NCI-H774 (cell line): ENCODE results near the gene KRT80.

Source experiments
- DNase-seq: peaks from one replicate; lab custom pipeline; 2025; lab: John Stamatoyannopoulos, UW

Gene KRT80

DNA sequence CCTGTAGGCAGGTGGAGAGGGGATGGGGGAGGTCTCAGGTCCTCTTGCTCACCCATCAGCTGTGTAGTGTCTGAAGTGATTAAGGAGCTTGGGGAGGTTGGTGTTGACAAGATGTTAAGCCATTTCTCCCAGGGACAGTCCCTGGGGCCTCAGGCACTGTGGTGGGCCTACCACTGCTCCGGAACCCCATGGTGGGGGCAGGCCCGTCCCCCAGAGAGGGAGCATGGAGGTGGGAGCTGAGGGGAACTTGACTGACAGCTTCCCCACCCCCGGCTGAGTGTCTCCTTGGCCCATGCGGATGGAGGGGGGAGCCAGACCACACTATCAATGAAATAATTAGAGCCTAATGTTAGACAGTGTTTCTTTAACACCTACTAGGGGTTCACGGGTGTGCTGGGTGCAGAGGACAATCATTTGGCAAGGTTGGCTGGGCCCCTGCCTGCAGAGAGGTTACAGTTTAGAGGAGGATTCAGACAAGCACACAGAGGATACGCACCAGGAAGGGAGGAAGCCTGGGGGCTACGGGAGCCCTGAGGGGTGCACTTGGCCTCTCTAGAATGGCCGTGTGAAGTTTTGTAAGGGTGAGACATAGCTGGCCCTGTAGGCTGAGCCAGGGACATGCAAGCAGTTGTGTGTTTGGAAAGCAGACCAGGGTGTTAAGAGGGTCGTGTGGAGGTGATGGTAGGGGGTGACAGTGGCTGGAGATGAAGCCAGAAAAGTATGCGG, 19.3 kb upstream of the KRT80 start:
- no peak for DNase-seq

DNA sequence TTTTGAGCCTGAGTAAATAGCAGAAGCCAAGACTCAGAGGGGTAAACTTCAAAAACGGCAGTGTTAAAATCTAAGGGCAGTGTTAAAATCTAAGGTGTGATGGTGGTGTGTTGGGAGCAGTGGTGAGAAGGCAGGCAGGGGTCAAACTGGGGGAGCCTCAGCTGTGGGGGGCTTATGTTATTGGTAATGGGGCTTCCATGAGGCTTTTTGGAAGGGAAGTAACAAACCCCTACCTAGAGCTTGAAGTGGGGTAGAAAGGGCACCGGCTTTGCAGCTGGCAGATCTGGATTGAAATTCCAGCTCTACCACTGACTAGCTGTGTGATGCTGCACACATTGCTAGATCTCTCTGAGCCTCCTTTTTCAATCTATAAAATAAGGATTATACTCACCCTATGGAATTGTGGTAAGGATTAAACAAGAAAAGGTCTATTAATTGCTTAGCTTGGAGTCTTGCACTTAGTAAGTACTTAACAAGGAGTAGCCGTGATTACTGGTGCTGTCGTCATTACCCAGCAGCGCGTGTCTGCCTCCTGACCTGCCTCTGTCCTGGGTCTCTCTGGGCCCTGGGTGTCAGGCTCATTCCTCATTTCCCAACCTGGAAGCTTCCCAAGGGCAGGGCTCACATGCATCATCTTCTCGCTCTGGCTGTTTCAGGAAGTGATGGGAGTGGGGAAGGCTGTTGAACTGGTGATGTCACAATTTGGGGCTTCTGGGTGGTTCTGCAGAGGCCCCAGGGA, 18.5 kb upstream of the KRT80 start:
- no peak for DNase-seq

DNA sequence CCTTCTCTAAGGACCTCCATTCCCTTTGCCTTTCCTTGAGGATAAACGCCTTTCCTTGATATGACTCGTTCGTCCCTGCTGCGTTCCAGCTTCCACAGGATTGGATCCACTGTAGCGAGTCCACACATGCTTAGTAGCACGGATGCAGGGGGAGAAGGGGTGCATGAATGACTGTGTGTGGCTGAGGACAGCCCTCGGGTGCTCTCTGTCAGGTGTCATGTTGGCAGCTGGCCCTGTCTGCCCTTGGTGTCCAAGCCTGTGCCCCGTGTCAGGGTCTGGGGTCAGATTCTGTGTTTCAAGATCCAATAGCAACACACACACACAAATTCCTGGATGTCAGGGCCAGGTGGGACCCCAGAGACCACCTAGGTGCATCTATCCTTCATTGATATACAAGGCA, 17.5 kb upstream of the KRT80 start:
- no peak for DNase-seq

DNA sequence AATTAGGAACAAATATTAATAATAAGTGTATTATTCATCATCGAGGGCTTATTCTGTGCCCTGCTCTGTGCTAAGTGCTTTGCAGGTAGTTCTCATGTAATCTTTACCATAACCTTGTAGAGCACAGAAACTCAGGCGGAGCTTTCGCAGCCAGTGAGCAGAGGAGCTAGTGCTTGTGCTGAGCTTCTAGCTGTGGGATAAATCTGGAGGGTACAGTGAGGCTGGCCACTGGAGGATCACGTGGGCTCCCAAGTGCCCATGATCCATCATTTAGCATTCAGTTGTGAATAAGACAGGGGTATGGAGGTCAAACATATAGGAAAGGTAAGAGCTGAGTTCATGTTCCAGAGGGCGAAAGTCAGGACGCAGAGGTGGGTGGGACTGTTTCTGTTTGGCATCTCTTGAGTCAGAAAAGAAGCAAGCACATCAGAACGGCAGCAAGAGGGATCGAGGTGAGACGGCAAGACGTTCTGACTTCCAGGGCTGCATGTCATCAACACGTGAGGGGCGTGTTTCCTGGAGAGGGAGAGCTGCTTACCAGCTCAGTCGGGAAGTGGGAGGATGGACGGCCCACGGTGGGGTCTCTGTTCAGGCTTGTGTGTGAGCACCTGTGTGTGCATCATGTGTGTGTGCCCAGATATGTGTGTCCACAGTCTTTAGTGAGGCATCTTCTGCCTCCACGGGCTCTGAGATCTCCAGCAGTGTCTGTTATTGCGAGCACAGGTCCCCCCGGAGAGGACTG, 16.8 kb upstream of the KRT80 start:
- DNase-seq, result no peak

DNA sequence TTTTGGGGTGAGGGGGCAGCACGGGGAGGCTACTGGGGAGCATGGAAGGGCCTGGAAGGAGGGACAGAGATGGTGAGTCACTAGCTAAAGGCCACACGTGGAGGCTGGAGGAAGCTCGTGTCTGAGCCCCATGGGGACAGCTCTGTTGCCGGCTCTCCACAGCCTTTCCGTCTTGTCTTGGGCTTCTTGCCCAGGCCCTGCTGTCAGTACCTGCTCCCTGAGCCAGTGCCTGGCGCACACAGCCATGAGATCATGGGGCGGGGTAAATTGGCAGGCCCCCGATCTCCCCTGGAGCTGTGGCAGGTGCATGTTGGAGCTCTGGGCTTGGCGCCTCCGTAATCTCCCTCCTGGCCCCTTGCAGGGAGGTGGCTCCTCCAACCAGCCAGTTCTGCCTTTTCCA, 16.1 kb upstream of the KRT80 start:
- DNase-seq, result peak; percentile 72

DNA sequence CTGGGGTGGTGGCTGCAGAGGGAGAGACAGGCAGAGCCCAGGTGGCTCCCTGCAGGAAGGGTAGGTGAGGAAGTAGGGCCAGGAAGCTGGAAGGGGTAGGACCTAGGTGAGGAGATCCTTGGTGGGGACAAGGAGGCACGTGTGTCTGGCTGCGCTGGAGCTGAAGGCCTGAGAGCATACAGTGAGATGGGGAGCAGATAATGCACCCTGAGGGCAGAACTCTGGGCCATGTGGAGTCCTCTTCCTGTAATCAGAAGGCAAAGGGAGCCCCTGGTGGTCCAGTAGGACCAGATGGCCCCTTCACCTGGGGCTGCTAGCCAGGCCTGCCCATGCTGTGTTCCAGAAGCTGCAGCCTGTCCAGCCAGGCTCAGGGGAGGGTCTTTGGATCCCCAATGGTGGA, 15.3 kb upstream of the KRT80 start:
- DNase-seq, result no peak

DNA sequence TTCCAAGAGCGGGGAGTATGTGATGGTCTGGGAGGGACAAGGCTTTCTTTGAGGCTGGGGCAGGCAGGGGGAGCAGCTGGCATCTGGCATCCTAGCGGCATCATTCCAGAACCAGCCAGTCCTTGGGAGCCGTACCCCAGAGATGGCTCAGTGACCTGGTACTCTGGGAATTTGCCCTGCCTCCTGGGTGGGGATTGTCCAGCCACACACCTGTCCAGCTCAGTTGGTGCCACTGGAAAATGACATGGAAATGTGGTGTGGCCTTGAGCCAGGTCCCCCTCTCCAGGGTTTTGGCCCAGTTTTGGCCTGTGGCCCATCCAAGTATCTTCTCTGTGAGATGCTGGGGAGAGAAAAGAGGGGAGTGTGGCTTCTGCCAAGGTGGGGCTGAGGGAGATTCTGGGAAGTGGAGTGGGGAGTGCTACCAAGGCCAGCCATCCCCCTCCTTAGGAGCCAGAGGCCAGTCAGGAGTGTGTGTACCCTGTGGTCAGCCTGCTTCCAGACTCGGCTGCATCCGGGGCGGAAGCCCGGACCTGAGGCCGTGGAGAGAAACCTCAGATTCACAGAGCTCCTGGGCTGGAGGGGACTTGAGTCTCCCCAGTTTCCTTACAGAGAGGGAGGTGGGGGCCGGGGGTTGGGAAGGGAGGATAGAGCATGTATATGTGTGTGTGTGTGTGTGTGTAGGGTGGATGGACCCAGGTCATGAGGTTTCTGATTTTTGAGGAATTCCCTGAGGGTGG, 14.7 kb upstream of the KRT80 start:
- no peak for DNase-seq

DNA sequence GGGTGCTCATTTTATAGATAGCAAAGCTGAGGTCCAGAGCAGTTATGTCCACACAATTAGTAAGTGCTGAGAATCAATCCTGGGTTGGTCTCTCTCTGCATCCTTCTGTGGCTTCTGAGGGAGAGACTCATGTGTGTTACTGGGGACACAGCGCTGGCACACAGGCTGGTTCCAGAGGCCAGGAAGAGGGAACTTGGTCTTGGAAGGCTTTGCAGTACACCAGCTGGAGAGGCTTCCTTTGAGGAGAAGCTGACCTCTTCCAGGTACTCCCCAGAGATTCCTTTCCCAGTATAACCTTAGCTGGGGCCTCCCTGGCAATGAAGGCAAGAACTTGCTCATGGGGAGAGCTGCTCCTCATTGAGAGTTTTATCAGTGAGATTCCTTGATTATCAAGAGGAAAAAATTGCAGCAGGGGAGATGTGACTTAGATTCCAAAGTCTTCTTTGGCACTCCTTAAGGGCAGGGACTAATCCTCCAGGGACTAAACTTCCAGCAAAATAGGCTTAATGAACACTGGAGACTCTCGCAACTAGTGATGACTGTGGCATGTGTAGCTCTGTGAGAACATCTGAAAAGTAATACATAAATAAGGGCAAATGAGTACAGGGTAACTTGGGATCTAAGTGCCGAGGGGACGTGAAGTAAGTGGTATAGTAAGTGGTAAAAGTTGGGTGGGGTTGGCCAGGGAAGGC, 13.9 kb upstream of the KRT80 start:
- DNase-seq, result no peak

DNA sequence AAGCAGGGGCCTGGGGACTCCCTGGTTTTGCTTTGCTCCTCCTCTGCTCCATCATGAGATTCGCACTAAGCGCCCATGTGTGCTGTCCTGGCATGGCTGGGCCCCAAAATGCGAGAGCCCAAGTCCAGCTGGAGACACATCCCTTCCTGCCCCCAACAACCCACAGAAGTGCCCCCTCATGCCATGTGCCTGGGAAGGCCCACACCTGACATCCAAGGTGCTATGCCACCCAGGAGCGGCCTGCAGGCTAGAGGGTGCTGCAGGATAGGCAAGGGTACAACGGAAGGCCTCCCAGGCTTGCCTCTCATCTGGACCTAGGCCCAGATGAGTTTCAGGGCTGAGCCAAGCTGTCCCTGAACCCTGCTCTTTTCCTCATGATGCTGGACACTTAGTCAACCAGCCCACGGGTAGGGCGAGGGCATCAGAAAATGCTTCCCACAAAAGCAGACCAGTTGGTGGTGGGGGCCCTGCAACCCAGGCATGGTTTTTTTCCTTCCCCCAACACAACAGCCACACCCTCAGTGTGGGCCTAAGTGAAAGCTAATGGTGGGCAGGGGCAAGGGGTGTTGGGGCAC, 13.2 kb upstream of the KRT80 start:
- DNase-seq, result no peak

DNA sequence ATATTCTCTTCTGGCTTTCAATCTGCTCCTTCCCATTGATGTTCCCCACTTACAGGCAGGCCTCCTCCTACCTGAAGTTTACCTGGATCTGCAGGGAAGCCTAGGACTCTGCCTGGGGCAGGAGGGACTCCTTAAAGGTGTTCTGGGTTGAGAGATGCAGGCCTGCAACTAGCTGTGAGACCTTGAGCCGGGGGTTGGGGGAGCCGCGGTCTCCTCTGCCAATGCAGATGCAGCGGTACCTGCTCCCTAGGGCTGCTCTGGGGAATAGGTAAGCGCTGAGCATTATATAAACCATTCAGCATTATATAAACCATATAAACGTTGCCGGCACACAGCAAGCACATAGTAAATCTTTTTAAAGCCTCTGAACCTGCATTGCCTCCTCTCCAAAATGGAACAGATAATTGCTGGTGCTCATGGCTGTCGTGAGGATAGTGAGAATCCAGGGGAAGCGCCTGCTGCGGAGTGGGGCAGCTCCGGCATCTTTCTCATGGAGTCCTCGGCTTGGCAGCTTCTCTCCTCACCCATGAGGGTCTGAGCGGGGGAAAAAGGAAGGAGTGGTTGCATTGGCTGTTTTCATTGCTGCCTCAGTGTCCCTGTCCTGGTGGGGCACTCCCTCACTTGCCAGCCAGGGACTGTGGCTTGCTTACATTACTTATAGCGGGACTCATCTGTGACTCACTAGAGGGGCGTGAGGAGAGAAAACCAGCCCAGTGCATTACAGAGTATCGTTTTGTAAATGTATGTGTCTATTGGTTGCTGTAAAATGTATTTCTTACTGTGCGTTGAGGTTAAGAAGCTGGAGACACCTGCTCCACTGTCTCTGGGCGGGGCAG, 12.5 kb upstream of the KRT80 start:
- no peak for DNase-seq

DNA sequence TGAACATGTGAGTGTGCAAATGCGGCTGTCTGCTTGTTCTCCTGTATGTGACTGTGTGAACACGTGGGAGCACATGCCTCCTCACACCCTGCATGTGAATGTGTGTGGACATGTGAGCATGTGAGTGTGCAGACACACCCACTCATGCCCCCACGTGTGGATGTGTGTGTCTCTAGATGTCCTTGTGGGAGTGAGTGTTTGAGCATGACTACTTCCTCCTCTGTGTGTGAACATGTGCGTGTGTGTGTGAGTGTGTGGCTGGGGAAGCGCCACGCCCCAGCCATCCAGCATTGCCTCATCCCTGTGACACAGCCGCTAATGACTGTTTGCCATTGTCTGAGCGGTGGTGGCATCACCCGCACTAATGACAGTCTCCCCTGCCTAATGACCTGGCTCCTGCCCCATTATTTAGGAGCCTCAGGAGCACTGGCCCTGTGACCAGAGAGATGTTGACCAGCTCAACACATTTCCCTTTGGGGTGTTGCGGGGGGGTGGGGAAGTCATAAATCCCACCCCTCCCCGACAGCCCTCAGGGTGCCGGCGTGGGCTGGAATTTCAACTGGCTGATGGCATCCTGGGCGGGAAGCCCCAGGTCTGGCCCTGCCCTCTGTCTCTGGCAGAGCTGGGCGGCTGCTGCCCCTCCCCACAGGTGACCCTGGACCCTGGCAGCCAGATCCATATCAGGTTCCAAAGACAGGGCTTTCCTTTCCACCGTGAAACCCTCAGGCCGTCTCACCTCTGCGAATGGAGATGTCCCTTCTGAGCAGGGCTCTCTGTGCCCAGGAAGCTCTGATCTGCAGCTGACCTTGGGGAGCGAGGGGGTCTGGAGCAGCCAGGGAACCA, 11.5 kb upstream of the KRT80 start:
- peak; percentile 90 for DNase-seq

DNA sequence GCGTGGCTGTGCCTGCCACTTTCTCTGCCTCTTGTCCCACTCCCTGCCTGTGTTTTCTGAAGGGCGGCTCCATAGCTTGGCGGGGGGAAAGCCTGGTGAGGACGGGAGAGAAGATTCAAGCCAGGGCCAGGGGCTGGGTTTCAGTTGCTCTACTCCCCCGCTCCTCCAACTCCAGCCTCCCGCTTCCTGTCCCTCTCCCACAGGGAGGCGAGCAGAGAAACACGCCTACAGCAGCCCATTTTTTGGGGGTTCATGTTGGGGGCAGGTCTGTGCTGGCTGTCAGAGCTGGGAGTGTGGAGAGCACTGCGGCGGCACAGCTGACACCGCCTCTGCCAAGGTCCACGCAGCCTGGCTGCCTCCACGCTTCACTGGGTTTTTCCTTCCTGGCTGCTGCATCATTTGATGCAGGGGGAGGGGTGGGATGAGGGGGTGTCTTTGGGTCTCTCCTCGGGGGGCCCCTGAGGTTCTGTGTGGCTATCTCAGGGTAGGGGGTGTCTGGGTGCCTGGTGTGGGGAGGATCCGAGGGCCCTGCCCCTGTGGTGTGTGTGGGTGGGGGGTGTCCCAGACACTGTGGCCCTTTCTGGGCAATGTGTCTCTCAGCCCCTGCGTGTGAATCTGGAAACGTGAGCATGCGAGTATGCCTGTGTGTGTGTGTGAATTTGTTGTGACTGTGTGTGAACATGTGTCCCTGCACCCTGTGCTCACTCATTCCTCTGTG, 10.7 kb upstream of the KRT80 start:
- DNase-seq, result no peak

DNA sequence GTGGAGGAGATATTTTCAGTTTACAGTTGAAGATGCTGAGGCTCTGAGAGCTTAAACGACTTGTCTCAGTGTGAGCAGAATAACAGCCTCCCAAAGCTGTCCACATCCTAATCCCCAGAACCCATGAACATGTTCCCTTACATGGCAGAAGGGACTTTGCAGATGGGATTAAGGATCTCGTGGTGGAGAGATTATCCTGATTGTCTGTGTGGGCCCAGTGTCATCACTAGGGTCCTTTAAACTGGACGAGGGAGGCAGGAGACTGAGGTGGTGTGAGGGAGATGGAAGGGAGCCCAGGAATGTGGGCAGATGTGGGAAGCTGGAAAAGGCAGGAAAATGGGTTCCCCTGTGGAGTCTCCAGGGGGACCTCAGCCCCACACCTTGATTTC, 9.6 kb upstream of the KRT80 start:
- DNase-seq, result no peak

DNA sequence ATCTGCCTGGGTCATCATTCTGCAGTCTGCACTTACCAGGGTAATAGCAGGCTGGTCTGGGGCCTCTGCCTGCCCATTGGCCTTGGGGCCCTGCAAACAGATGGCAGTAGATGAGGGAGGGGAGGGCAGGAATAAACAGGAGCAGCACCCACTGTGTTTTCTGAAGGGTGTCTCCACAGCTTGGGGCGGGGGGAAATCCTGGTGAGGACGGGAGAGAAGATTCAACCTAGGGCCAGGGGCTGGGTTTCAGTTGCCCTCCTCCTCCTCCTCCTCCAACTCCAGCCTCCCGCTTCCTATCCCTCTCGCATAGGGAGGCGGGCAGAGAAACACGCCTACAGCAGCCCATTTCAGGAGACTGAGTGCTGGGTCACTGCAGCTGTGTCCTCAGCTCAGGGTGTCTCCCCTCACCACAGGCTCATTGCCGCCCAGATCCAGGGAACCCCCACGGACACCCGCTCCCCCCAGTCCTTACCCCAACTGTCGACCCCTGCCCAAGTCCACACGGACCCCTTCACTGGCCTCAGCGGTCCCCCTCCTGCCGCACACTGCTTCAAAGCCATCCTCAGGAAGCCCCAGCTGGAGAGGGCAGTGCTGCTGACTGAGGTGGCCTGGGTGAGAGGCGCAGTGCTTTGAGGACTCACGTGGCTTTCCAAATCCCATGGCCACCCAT, 9.1 kb upstream of the KRT80 start:
- DNase-seq, result no peak

DNA sequence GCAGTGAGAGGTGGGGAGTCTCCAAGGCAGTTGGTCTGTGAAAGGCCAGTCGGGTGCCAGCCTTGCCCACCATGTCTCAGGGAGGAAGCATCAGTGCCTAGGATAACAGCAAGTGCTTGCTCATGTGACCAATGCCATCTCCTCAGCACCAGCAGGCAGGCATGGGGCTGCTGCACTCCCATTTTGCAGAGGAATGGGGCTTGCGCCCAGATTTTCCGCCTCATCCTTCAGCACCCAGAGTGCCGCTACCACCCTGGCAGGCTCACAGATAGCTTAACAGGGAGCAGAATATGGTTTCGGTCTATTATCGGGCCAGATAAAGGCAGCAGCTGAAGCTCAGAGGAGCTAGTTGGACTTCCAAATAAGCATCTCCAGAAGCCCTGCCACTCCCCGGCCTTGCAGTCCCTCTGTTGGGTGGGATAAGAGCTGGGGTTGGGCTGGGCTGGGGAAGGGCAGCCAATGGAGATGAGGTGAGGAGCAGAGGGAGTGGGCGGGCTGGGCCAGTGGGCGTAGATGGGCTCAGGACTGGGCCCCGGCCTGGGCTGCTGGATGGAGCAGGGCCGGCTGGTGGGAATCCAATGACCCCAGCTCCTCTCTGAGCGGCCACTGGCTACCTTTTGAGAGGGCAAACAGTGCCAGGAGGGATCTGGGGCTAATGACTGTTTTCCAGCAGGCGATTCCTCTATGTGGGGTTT, 8.4 kb upstream of the KRT80 start:
- no peak for DNase-seq

DNA sequence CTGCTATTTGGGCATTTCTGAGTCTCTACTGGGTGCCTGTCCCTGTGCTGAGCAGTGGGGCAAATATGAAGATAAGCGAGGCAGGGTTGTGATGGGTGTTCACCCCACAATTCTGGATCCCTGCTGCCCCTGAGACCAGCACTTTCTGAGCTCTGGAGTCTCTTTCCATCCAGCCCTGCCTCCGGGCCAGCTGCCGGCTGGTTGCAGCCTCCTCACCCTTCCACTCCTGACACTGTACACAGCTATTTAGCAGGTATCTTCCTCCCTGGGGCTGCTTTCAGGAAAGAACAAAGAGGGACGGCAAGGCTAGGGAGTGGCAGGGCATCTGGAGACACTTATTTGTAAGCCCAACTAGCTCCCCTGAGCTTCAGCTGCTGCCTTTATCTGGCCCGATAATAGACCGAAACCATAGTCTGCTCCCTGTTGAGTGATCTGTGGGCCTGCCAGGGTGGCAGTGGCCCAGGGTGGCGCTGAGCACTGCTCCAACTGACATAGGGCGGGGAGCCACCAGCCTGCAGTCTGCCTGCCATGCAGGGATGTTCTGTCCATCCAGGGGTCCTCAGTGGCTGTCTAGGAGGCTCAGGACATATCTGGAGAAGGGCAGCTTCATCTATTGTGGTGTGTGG, 7.6 kb upstream of the KRT80 start:
- no peak for DNase-seq
